Measurements from ENCODE around the gene ATF7IP.
"Not testable (repeated sequence)": the region's sequence is repeated elsewhere in the genome, so short reads cannot be mapped to it uniquely, and the experiment has no call there.

Gene ATF7IP

DNA sequence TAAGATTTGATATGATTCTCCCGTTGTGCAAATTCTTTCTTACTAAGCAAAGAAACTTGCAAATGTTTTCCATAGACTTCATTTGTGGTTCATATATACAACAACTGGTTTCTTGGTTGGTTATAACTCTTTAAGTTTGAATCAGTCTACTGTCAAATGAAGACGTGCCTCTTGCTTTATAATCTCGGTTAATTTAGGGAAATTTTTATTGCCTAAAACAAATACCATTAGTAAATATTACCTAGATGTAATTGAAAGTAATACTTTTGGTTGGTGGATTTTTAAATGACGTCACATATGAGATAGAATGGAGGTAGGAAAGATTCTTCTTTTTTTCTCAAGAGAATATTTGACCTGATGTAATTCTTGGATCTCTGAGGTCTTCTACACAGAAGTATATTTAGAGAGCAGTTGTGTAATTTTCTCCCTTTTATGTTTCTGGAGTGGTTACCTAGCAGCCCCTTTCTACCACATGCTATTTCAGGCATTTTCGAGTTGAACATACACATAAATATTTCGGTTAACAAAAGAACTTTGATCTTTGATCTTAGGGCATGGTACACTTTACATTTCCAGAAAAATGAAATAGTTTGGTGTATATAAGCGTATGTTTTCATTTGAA, 1.7 kb downstream of the ATF7IP start:
- DNase-seq, result peak; percentile 13 to 85 (median 48)

DNA sequence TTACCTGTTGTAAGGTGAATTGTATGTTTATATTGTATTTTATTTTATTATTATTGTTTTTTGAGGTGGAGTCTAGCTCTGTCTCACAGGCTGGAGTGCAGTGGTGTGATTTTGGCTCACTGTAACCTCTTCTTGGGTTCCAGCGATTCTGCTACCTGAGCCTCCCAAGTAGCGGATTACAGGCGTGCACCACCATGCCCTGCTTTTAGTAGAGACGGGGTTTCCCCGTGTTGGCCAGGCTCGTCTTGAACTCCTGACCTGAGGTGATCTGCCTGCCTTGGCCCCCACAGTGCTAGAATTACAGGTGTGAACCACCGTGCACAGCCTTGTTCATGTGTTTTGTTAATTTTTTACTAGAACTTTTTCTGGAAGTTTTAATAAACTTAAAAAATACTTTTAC, 3.8 kb downstream of the ATF7IP start:
- DNase-seq, result no peak

DNA sequence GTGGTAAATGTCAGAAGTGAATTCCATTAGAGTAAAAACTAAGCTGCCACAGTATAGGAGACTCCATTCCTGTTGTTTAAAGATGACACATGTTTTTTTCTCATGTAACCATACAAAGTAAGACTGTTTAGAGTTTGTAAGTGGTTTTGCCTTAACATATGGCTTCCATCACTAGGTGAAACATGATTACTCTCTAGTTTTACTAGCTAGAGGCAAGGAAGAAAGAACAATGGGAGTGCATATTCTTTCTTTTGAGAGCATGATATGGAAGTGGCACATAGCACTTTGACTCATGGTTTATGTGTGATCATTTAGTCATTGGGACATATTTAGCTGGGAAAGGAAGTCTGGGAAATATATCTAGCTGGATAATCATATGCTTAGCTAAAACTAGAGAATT, 7.7 kb downstream of the ATF7IP start:
- peak; percentile 5 to 72 (median 49) for DNase-seq

DNA sequence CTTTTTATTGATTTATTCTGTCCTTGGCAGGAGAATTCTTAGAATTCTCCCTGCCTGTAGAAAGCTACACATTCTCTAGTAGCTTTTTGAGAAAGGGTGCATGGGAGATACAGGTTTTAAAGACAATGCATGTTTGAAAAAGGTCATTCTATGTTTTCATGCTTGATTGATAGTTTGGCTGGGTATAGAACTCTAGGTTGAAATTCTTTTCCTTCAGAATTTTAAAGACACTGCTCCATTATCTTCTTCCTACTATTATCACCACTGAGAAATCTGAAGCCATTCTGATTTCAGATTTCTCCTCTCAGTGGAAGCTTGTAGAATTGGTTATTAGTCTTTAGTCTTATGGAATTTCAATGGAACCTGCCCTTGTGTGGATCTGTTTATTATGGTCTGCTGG, 14.0 kb downstream of the ATF7IP start:
- DNase-seq, result no peak

DNA sequence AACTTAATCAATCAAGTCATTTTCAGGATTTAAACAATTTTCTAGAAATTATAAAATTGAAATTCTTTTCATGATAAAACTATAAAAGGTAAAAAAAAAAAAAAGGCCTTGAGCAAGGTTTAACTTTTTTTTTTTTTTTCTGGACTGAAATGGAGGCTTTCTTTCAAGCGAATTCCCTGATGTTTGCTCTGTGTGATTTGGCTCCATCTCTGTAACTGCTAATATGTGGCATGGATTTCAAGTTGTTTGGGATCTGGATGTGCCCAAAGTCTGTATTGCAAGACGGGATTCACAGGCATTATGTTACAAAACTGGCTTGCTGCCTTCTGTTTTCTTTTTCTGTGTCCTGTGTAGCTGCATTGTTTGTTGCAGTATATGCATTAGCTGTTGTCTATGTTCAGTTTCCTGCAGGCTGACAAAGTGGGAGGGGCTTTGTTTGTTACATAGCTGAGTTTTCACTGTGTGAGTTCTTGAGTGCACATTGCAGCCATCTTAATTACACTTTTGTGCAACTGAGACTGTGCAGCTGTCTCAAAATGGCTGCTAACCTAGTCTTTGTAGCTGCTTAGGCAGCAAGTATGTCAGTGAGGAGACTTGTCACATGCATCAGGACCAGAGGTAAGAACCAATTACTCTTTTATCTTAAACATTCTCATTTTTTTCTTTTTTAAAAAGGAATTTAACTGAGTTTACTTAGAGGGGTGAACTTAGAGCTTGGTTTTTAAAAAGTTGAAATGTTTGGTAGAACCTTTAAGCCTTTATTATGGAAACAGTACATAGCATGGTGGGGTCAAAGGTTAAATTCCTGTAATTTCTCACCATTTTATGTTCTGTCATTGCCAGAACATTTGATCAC, 19.5 kb downstream of the ATF7IP start:
- DNase-seq, result peak; percentile 72 to 90 (median 80)

DNA sequence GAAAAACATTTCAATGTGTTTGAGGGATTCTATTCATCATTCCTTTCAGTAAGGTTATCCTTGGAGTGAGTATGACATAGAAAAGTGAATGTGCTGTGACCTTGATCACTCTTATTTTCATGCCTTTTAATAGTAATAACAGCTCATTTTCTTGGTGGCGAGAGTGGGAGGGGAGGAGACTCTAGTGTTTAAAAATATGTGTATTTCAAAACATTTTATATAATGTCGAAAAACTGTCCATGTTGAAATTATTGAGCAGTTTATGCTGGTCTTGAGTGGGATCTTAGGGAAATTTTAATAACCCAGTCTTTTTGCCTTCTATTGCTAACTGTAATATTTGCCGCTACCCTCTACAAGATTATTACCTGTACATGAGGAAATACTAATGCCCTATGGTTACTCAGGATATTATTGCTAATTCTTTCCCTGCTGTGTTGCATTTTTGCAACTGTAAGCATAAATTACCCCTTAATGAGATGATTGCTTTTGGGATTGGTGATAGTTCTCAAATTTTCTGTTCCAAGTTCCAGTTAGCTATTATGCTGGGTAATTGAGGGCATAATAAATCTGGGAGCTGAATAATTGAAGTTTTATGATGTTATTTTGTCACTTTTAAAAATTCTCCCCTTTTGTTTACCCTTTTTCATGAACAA, 21.9 kb downstream of the ATF7IP start:
- peak in 1 of 4 experiments; percentile 25 for DNase-seq

DNA sequence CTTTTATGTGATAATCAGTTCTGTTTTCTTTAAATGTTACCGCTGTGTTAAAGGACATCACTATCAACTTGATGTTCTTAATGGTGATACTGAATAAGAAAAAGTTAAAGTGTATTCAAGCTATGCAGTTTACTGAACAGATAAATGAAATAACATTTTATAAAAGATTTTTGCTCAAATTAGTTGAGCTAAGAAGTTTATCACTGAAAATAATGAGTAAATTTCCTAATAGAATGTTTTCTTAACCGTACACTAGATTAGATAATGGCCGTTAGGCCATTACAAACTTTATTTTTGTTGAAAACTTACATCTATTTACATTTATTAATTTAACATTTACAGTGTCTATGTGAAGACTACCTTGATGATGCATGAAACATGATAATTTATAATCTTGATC, 25.0 kb downstream of the ATF7IP start:
- DNase-seq, result no peak

DNA sequence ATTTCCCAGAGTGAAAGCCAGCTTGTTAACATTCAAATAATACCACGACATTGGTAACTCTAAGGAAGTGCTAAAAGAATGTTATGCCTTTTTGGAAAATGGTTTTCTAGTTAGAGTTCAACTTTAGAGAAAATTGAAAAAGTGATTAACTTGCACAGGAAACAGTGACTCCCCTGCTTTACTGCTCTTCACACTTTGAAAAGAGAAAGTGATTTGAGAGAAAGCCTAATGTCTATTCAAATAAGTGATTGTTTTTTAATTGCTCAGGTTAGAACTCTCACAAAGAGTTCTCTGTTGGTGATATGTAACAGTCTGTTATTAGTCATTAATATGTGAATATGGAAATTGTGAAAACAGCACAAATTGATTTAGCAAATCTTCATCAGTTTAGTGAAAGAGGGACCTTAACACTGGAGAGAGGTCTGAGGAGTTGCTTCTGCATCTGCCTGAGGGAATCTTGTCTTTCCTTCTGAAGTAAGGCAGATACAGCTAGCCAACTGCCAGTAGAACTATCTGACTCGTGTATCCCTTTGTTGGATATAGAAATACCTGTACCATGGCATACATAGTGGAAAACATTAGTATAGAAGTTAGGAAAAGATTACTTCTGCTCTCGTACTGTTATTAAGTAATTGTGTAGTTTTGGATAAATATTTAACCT, 25.5 kb downstream of the ATF7IP start:
- DNase-seq, result no peak

DNA sequence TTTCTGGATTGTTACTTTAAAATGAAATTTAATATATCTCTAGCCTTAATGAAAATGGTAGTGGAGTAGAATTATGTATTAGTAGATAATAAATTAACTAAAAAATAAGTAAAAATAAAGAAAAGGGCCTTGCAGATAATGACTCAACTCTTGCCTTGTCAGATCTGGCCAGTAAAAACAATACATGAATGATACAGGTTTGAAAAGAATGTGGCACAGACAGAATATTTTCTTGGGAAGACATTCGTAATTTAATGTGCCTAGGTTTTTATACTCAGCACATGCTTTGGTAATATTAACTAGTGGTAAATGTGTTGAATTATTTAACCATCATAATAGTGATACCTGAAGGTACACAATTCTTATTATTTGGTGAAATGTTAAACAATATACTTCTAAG, 28.3 kb downstream of the ATF7IP start:
- DNase-seq, result no peak

DNA sequence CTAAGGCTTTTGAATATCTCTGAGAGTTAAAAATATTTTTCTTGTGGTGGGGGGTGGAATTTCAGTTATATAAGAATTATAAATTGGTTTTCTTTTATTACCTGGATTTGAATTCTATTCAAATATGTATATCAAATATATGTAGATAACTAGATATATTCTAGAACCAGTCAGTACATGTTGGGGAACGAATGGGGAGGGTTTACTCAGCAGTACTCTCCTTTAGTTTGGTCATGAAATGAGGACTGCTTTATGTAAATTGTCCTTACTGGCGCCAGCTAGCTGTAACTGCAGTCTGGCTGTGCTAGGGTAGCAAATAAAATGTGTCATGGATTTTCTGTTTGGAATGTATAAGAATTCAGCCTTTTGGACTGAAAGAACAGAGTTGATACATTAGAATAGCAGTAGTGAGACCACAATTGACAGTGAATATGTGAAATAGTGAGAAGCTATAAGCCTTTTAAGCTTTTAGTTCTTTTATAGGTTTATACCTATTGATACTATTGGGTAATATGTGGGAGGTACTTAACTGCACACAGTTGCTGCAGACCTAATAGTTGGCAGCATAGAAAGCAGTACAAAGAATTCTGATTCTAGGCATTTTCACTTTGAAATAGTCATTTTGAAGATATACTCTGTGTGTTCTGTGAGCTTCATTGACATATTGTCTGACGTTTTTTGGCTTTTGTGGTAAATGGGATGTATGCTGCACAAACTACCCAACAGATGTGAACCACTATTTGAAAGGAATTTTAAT, 29.0 kb downstream of the ATF7IP start:
- peak; percentile 42 to 72 (median 61) for DNase-seq

DNA sequence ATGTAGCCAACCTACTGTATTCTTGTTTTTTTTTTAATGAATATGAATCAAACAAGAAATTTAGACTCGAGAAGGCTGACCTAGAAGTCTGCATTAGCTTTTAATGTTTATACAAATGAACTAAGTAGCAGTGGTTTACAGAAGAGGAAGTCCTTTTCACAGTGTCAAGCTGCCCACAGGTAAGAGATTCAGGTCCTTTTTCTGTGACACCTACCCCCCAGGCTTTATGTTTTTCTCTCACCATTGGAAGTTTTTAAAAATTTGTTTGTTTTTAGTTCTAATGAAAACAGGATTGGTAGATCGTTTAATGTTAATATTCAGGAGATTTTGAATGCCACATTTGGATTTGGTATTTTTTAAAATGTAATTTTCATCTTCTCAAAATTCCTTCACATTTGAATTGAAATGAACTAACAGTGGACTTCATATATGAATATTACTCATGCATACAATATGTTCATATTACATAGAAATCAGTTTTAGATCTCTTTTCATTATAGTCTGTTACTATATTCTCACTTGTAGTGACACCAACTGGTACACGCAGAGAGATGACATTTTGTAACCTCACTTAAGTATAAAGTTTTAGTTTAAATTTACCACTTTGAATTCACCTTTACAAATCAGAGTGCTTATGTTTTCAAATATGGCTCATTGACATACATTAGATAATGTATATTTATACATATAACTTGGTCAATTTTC, 29.7 kb downstream of the ATF7IP start:
- DNase-seq, result no peak

DNA sequence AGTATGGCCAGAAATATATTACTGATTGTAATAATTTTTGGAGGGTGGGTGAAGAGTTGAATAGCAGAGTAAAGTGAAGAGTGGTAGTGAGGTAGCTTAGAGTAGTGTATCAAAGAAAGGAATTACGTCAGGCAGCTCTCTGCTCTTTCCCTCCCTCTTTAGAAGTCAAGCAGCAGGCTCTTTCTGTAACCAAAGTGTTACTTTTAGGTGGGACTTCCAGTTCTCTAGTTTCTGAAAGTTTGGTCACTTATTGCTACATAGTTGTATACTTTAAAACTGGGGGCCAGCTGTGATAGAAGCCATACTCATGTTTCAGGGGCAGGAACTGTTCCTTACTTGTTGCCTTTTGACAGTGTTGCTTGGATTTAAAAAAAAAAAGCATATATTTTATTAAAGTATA, 30.6 kb downstream of the ATF7IP start:
- no peak for DNase-seq

DNA sequence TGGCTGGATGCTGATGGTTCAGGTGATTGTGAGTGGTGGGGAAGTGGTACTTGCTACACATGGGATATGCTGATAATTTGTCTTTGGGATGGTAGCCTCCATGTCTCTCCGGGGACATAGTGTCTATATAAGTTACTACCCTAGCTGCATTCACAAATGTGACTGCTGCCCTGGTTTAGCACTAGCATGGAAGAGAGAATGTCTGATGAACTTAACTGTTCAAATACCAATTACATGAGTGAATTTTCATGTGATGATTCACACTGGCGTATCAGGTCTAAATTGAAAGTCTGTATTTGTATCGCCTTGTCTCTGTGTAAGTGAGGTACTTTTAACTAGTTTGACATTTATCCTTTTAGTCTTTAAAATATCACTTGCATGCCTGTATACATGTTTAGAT, 34.4 kb downstream of the ATF7IP start:
- no peak for DNase-seq

DNA sequence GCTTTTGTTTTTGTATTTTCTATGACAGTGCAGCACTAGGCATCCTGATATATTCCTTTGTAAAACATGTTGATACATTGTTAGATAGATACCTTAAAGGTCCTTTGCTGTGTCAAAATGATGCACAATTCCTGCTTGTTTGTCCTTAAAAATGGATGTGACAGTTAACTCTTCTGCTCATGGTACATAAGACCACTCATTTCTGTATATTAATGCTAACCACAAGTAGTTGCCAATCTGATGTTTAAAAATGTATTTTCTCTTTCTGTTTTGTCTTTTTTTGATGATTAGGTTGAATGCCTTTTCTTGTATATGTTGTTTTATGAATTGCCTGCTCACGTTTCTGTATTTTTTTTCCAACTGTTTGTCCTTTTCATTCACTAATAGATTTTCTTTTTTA, 35.1 kb downstream of the ATF7IP start:
- no peak for DNase-seq

DNA sequence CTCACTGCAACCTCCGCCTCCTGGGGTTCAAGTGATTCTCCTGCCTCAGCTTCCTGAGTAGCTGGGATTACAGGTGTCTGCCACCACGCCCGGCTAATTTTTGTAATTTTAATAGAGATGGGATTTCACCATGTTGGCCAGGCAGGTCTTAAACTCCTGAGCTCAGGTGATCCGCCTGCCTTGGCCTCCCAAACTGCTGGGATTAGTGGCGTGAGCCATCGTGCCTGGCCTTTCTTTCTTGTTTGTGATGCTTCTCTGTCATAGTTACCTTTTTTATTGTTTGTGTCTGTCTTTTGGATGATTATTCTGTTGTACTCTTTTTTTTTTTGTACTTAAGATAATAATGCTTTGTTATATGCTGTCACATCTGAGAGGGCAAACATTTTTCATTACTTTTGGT, 35.8 kb downstream of the ATF7IP start:
- not testable (repeated sequence) for DNase-seq

DNA sequence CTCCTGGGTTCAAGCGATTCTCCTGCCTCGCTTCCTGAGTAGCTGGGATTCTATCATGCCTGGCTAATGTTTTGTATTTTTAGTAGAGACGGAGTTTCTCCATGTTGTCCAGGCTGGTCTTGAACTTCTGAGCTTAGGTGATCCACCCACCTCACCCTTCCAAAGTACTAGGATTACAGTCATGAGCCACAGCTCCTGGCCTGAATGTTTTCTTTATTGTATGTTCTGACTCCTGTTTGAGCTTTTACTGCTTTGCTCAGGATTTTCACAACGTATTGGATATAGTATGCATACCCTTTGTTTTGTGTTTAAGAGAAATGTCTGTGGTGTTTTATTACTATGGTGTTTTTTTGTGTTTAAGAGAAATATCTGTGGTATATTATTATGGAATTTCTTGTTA, 37.2 kb downstream of the ATF7IP start:
- DNase-seq, result no peak

DNA sequence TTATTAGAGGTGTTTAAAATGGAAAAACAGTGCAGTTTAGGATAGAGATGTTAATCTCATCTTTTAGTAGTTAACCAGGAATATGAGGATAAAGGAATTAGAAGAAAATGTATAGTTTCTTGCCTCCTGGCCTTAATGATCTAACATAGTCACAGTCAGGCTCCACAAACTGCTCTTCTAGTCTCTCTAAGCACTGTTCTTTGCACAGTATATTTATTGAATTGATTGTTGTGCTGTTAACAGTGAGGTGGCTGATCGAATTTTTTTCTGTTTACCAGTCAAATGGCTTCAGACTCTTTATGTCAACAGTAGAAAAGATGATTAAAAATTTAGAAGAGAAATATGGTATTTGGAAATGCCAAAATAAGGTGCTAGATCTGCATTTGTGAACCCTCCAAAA, 37.8 kb downstream of the ATF7IP start:
- no peak for DNase-seq

DNA sequence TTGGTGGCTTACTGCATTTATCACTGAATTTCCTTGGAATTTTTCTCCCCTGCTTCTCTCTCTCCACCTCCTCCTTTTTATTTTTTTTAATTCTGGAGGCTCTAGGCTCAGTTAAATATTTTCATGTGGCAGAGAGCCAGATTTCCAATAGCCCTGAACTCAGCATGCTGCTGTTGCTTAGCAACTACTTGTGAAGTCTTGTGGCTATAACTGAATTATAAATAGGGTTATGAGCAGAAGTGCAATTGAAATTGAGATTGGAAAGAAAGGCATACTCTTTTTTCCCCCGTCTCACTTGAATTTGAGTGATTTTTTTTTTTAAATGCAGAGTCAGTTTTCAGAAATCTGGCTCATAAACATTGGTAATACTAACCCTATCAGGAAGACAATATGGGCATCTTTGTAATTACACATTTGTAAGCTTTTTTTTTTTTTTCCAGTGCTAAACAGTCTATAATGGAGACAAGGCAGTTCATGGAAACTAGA, 38.3 kb downstream of the ATF7IP start:
- DNase-seq, result peak; percentile 13 to 72 (median 40)

DNA sequence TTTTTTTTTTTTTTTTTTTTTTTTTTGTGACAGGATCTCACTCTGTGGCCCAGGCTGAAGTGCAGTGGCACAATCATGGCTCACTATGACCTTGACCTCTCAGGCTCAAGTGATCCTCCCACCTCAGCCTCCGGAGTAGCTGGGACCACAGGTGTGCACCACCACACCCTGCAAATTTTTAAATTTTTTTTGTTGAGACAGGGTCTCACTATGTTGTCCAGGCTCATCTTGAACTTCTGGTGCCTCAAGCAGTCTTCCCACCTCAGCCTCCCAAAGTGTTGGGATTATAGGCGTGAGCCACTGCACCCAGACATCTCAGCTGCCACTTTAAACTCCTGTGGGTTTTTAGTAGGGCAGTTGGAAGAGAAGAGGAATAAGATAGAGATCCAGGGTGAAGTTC, 39.9 kb downstream of the ATF7IP start:
- not testable (repeated sequence) for DNase-seq

DNA sequence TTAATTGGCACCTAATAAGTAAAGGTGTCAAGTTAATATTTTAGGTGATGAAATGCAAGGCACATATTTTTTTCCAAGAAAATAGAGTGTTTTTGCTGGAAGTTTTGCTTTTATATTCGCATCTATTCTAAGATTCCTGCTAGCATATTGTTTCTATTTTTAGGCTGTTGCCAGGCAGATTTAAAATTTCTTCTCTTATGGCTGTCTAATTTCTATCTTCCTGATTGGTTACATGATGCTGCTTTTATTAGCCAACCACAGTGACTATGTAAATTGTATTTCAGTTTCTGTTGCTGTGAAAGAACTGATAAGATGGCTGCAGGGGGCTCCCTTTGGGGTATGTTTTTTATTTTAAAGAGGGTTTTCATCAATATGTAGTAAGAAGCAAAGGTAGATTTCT, 42.7 kb downstream of the ATF7IP start:
- DNase-seq, result peak in 2 of 4 experiments; percentile 16 to 21

DNA sequence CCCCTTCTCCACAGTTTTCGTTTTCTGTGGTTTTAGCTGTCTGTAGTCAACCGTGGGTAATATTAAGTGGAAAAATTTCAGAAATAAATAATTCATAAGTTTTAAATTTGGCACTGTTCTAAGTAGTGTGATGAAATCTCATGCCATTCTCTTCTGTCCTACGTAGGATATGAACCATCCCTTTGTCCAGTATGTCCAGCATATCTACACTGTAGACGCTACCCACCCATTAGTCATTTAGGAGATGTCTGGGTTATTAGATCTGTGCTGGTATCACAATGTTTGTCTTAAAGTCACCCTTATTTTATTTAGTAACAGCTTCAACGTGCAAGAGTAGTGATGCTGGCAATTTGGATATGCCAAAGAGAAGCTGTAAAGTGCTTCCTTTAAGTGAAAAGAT, 44.7 kb downstream of the ATF7IP start:
- DNase-seq, result no peak

Data from suppressor macrophage (primary cell).